LHCN-M2 (cell line): ENCODE results near the gene HARS1. TPM values are rescaled to one million over a fixed set of nuclear protein-coding genes. Genes with fewer than 3 reads are reported as not detected.
A peak's percentile ranks its signal among the peaks of the same experiment; 100 is the strongest.
"Not testable (repeated sequence)": the region's sequence is repeated elsewhere in the genome, so short reads cannot be mapped to it uniquely, and the experiment has no call there.

Experiments used
- DNase-seq: peaks from one replicate; pipeline ENCODE4 v3.0.0-alpha.2; 2012; ENCODE audit warnings: low read depth
- polyA plus RNA-seq: library from polyadenylated mRNA; unstranded; fragments of >200 nt; gene quantifications from one replicate; pipeline ENCODE4 v1.2.1, GENCODE V29; 2012; ENCODE audit warnings: missing spikeins
- total RNA-seq: library from RNA; depleted of rRNA; stranded (reverse); fragments of >200 nt; gene quantifications from 2 replicates; pipeline ENCODE4 v1.2.3, GENCODE V29; 2014; rRNA removed

The HARS1 gene, protein sequence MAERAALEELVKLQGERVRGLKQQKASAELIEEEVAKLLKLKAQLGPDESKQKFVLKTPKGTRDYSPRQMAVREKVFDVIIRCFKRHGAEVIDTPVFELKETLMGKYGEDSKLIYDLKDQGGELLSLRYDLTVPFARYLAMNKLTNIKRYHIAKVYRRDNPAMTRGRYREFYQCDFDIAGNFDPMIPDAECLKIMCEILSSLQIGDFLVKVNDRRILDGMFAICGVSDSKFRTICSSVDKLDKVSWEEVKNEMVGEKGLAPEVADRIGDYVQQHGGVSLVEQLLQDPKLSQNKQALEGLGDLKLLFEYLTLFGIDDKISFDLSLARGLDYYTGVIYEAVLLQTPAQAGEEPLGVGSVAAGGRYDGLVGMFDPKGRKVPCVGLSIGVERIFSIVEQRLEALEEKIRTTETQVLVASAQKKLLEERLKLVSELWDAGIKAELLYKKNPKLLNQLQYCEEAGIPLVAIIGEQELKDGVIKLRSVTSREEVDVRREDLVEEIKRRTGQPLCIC
- 98.9 and 103 TPM in 2 replicates for total RNA-seq
- polyA plus RNA-seq, result 109 TPM

DNA sequence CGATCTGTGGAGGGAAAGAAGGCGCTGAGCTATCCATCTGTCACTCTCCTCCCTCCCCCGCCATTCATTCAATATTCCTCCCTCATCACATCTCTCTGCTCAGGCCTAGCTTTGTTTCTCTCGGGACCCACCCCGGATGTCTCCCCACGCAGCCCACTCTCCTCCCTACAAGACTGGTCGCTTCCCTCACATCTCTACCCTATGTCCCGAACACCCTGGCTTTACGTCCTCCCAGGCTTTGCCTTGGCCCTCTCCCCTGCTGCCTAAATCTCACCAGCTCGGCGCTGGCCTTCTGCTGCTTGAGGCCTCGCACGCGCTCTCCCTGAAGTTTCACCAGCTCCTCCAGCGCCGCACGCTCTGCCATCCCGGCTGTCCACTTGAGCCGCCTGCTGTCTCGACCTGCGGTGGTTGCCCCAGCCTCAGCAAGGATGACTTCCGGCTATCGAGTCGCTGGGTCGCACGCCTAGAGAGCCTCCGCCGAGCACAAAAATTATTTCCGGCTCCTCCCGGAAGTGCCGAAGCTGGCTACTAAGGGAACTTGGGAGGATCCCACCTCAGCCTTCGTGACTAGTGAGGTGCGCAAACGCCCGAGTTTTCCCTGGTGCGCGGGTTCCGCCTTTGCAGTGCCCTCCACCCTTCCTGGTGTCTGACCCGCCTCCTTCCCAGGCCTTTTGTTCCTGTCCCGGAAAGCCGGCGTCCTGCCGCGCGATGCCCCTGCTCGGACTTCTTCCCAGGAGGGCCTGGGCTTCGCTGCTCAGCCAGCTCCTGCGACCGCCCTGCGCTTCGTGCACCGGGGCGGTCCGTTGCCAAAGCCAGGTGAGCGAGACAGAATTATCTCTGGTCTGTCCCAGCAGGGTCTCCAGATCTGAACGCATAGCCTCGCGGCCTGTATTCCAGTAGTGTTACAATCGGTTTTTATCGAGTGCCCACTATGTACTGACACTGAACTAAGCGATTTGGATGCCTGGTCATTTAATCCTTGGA lies at the start of gene HARS1, which contains the start of gene HARS2:
TSS of gene HARS1 (minus strand) at position 430 of the 984 bp plus-strand sequence. CDS start at position 364, 66 bp downstream.
TSS of gene HARS2 (plus strand) at position 515 of the 984 bp plus-strand sequence. CDS start at position 709, 194 bp downstream.
- DNase-seq, result peak; percentile 96

DNA sequence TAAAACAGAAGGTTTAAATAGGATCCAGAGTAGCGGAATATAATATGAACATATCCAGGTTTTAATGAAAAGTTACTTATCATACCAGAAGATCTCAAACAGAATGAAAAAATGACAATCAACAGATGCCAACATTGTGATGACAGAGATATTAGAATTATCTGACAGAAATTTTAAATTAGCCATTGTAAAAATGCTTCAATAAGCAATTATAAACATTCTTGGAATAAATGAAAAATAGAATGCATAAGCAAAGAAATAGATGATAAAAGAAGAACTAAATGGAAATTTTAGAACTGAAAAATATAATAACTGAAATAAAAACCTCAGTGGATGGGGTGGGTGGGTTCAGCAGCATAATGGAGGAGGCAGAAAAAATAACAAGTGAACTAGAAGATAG lies 46.3 kb upstream of the HARS1 start:
- no peak for DNase-seq

DNA sequence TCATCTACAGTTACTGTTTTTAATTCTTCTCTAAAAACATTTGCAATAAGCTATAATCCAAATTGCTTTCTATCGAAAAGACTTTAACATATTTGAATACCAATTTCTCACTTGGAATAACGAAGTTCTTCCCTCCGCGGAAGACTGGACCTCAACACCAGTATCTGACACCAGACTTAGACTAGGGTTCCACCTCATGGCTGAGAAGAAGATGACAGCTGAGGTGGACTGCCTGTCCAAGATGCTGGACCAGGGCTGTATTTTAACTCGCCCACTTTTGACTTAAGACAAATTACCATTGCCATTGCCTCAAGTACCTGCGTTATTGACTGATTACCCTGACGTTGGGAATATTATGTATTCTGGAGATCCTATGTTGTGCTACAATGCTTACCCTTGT lies 43.2 kb upstream of the HARS1 start:
- peak; percentile 13 for DNase-seq

DNA sequence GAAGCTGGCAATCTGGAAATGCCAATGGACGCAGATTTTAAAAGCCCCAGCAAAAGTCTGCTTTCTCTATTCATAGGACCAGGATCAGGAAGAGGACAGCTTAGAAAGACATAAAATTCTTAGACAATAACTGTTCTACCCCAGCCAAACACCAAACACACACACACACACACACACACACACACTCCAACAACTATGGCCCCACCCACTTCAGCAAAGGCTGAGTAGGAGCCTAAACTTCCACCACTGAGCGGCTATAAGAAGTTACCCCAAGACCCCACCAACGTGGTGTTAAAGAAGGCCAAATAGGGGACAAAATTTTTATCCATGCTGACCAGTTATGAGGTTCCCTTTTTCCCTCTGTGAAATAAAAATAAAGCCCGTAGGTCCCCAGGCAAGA lies 41.9 kb upstream of the HARS1 start:
- no peak for DNase-seq

DNA sequence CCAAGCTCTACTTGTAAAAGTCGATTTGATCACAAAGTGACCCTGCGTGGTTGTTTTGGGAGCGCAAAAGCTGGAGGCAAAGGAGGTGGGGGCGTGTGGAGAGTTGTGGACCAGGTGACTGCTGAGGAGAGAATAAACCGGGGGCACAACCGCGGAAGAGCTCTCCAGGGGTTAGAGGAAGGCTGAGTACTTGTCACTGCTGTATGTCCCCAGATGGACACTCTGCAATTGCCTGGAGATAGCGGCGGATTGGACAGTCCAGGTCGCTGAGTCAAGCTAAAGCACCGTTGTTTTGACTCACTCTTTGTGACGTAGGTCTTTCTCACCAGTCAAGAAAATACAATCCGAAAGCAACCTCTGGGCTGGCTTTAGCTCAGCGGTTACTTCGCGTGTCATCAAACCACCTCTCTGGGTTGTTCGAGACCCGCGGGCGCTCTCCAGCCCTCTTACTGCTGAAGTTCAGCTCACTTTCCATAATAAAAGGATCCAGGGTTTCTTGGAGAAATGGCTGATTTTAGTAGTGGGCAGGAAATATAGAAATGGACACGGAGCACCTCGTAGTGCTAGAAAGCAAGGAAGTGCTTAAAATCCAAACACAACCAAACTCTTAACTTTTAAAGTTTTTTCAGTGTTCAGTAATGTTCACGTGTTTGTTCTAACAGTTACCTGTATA lies 34.8 kb upstream of the HARS1 start:
- peak; percentile 96 for DNase-seq

DNA sequence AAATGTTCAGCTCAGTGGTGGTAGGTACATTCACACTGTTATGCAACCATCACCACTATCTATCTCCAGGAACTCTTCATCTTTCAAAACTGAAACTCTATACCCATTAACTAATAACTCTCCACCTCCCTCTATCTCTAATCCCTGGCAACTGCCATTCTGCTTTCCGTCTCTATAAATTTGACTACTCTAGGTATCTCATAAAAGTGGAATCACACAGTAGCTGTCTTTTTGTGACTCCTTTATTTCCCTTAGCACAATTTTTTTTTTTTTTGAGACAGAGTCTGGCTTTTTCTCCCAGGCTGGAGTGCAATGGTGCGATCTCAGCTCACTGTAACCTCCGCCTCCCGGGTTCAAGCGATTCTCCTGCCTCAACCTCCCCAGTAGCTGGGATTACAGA lies 30.2 kb upstream of the HARS1 start:
- not testable (repeated sequence) for DNase-seq

DNA sequence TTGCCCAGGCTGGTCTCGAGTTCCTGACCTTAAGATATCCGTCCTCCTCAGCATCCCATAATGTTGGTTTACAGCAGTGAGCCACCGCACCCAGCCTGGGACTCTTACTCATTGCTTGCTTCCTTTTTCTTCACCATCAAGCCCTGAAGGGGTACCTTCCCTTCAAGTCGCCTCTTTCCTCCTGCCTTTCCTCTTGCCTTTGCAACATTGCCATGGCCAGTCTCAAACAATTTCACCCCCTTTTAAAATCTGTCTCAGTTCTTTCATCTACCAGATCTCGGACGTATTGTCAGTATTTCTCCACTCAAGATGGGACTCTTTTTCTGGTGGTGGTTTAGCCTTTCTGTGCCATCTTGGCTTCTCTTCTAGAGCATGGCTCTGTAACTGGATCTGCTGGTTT lies 29.6 kb upstream of the HARS1 start:
- not testable (repeated sequence) for DNase-seq

DNA sequence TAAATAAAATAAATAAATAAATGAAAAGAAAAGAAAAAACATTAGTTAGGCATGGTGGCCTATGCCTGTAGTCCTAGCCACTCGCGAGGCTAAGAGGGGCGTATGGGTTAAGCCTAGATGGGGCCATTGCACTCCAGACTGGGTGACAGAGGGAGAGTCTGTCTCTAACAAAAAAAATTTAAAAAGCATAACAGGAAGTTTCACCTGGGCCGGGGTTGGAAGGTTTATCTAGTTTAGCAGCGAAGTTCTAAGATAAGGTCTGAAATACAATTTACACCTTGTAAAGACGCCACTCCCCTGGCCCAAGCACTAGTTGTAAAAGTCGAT lies 27.1 kb upstream of the HARS1 start:
- no peak for DNase-seq

DNA sequence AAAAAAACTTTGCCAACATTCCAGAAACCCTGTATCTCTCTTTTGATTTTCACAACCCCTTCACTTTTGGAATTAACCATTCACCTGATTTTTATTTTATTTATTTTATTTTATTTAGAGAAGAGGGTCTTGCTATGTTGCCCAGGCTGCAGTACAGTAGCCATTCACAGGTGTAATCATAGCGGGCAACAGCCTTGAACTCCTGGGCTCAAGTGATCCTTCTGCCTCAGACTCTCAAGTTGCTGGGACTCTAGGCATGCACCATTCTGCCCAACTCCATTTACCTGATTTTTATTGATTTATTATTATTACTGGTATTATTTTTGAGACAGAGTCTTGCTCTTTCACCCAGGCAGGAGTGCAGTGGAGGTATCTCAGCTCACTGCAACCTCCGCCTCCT lies 25.1 kb upstream of the HARS1 start:
- DNase-seq, result not testable (repeated sequence)

DNA sequence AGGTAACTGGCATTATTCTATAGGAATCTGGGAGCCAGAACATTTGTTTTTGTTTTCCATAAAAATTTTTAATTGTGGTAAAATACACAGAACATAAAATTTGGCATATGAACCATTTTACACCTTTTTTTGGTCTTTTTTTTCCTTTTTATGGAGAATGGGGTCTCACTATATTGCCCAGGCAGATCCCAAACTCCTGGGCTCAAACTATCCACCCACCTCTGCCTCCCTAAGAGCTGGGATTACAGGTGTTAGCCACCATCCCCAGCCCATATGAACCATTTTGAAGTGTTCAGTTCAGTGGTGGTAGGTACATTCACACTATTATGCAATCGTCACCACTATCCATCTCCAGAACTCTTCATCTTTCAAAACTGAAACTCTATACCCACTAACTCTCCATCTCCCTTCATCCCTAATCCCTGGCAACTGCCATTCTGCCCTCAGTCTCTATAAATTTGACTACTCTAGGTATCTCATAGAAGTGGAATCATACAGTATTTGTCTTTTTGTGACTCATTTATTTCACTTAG lies 22.5 kb upstream of the HARS1 start:
- no peak for DNase-seq

DNA sequence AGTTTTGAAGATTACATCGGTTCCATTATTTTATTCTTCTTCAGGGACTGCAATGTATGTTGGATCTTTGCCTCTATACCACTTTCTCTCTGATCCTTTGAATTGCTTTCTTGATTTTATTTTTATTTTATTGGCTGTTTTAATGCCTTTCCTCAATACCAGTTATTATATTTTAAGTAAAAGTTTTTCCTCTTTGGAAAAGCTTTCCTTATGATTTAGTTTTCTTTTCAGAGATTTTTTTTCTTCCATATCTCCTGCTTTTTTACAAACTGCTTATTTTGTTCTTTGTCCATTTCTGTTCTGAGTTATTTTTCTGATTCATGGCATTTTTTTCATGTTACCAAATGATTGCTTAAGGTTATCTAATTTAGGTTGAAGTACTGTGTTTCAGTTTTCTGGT lies 20.6 kb upstream of the HARS1 start:
- no peak for DNase-seq

DNA sequence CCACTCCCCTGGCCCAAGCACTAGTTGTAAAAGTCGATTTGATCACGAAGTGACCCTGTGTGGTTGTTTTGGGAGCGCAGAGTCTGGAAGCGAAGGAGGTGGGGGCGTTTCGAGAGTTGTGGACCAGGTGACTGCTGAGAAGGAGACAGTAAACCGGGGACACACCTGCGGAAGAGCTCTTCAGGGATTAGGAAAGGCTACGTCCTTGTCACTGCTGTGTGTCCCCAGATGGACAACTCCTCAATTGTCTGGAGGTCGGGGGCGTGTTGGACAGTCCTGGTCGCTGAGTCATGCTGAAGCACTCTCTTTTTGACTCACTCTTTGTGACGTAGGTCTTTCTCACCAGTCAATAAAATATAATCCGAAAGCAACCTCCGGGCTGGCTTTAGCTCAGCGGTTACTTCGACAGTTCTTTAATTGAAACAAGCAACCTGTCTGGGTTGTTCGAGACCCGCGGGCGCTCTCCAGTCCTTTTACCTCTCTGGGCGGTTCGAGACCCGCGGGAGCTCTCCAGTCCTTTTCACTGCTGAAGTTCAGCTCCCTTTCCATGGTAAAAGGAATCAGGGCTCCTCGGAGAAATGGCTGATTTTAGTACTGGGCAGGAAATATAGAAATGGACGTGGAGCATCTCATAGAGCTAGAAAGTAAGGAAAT lies 19.9 kb upstream of the HARS1 start:
- DNase-seq, result peak; percentile 98

DNA sequence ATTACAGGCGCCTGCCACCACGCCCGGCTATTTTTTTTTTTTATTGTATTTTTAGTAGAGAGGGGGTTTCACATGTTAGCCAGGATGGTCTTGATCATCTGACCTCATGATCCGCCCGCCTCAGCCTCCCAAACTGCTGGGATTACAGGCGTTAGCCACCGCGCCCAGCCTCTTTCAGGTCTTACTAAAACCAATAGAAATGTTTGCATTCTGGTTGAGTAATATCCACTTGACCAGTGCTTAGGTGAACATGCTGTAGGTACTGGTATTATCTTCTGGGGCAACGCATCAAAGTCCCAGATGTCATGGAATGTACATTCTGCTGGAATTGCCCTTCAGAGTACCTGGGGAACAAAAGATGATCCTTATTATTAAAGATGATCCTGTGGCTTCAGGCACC lies 17.6 kb upstream of the HARS1 start:
- DNase-seq, result not testable (repeated sequence)

DNA sequence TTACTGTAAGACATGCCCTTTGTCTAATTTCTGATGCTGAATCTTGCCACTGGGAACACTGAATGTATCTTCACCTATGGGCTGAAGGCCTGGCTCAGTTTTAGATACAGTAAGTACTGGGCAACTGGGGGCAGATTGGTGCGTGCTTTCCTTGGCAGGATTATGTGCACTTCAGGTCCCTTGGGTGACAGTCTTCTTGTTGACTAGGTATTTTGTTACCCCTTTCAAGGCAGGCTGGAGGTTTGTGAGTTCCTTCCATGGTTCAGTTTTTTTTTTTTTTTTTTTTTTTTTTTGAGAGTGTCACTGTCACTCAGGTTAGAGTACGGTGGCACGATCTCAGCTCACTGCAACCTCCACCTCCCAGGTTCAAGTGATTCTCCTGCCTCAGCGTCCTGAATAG lies 16.6 kb upstream of the HARS1 start:
- DNase-seq, result no peak

DNA sequence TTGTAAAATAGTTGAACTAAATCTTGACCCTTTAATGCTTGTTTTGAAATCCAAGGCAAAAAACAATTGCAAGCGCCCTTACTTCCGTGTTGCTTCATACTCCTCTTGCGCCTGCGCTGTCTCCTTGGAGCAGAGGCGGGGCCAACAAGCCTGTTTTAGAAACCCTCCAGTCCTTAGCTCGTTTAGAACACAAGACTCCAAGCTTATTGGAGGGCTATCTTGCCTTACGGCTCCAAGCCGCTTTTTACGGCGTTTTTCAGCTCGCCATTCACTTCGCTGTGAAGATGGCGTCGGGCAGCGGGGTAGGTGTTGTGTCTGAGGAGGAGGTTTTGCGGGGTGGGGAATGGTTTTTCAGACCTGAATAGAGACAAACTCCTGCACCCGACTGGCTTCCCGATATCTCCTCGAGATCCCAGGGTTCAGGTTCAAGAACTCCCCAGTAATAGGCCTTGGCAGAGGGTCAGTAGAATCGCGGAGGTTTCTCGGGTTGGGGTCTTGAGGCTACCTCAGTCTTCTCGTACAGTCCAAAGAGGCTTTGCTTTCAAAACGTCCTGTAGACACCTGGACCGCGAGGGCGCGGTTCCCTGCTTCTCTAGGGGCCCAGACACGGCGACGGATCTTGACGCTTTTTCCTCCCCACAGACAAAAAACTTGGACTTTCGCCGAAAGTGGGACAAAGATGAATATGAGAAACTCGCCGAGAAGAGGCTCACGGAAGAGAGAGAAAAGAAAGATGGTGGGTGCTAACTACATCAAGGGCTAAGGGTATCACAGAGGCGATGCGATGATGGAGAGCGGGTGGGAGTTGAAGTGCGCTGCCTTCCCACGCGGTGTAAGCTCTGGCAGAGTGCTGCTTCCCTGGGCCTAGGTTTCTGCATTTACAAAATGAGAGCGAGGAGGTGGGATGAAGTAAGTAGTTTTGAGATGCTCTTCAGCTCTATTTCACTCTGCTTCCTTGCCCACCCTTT lies 9.3 kb upstream of the HARS1 start, which contains the start of gene ZMAT2:
TSS of gene ZMAT2 (plus strand) at position 271 of the 968 bp plus-strand sequence. CDS start at position 285, 14 bp downstream.
- peak; percentile 96 for DNase-seq

DNA sequence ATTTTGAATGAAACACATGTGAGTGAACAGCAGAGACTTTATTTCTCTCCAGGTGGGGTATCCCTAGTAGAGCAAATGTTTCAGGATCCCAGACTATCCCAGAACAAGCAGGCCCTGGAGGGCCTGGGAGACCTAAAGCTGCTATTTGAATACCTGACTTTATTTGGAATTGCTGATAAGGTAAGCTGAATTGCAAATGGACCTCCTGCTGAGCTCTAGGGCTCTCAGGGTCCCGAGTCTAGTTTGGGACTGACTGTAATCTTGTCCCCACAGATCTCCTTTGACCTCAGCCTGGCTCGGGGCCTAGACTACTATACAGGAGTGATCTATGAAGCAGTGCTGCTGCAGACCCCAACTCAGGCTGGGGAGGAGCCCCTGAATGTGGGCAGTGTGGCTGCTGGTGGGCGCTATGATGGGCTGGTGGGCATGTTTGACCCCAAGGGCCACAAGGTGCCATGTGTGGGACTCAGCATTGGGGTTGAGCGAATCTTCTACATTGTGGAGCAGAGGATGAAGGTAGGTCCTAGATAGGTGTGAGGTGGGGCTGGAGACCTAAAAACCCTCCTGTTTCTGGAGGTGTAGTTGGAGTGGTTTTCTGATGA lies 5.8 kb upstream of the HARS1 start:
- DNase-seq, result no peak

DNA sequence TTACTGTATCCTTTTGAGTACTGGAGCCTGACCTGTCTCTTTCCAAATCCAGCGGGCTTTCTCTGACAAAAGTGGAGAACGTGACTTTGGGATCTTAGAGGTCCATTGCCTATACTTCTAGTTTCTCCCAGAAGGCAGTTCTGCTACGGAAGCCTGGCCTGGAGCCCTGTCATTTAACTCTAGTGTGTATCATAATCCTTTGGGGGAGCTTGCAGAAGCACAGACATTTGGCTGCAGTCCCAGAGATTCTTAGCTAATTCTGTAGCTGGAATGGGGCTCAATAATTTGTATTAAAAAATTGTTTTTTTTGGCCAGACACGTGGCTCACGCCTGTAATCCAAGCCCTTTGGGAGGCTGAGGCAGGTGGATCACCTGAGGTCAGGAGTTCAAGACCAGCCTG lies 3.1 kb upstream of the HARS1 start:
- DNase-seq, result no peak

DNA sequence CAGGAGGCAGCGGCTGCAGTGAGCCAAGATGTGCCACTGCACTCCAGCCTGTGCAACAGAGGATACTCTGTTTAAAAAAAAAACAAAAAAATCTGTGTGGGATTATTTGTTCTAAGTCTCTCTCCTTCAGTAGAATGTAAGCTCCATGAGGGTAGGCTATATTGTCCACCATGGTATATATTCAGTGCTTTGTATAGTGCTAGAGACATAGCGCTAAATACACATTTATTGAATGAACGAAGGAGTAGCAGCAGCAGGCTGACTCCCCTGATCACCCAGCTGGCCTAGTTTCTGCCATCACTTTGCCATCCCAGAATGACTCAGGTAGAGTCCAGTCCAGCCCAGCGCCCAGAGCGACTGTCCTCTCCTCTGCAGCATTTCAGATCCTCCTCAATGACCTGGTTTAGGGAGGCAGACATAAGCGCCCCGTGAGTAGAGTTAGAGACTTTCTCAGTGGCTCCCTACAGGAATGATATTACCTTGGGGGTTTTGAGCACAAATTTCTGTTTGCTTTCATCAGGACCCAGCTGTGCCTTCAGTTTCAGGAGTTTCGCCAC lies 716 bp downstream of the HARS1 start:
- peak; percentile 13 for DNase-seq

DNA sequence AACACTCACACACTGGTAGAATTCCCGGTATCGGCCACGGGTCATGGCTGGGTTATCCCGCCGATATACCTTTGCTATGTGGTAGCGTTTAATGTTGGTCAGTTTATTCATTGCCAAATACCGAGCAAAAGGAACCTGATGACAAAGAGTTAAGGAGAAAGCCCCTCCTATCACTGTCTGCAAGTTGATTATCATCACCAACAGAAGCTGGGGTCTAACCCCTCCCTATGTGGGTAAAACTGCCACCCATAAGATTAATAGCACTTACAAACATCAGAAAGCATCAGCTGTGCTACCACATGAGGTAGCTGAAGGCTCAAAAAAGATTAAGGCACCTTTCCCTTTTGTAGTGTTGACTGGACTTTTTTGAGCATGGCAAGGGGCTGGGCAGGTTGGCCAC lies 12.2 kb downstream of the HARS1 start:
- DNase-seq, result no peak
